Naive B cell (primary cell): ENCODE data around the gene AGPAT2. TPM values are rescaled to one million over a fixed set of nuclear protein-coding genes. Genes with fewer than 3 reads are reported as not detected.

Source experiments
- ATAC-seq, 2 donors: fragments of 150-1000 bp; cut with Tn5 transposase; 2 replicates each; pipeline ENCODE4 v1.10.0; 2021; ENCODE audit warnings: low read depth in 2 of 2, mild to moderate bottlenecking in 2 of 2, moderate library complexity in 2 of 2
- DNase-seq: peaks from one replicate; pipeline ENCODE4 v3.0.0; 2022
- H3K27ac Mint-ChIP-seq, 6 donors: one replicate each; pipeline ENCODE4 v1.8.0; 2020 to 2022; ENCODE audit warnings: mild to moderate bottlenecking in 6 of 6, mixed read lengths in 6 of 6, moderate library complexity in 5 of 6, inconsistent platforms in 2 of 6
- H3K27me3 Mint-ChIP-seq, 3 donors: one replicate each; pipeline ENCODE4 v1.8.0; 2021 to 2022; ENCODE audit warnings: mixed read lengths in 3 of 3, mild to moderate bottlenecking in 1 of 3
- H3K36me3 Mint-ChIP-seq, 2 donors: one replicate each; pipeline ENCODE4 v1.8.0; 2020 to 2022; ENCODE audit warnings: mixed read lengths in 2 of 2, inconsistent platforms in 1 of 2, mild to moderate bottlenecking in 1 of 2
- H3K4me1 Mint-ChIP-seq, 3 donors: one replicate each; pipeline ENCODE4 v1.8.0; 2020 to 2022; ENCODE audit warnings: mixed read lengths in 3 of 3, inconsistent platforms in 1 of 3, mild to moderate bottlenecking in 1 of 3, moderate library complexity in 1 of 3
- H3K4me3 Mint-ChIP-seq, 8 donors: one replicate each; pipeline ENCODE4 v1.8.0; 2020 to 2022; ENCODE audit warnings: mild to moderate bottlenecking in 8 of 8, mixed read lengths in 8 of 8, moderate library complexity in 8 of 8, inconsistent platforms in 2 of 8
- H3K9me3 Mint-ChIP-seq, 7 donors: one replicate each; pipeline ENCODE4 v1.8.0; 2020 to 2022; ENCODE audit warnings: mixed read lengths in 7 of 7, mild to moderate bottlenecking in 5 of 7, inconsistent platforms in 2 of 7, moderate library complexity in 1 of 7
- polyA plus RNA-seq, 6 donors: library from polyadenylated mRNA; unstranded; fragments of 300-500 nt; fragmentation: Illumina TruSeq; gene quantifications; one replicate each; pipeline ENCODE4 v1.2.3, GENCODE V29; 2021; ENCODE audit warnings: low read depth in 6 of 6

Gene AGPAT2
- polyA plus RNA-seq, 6 donors from 2014 or later, result 36.1 to 59.9 (median 48.0) TPM

- no peaks in the 10 kb centered on the region for H3K36me3 Mint-ChIP-seq
- no peak overlapping the region for H3K27ac Mint-ChIP-seq
- peaks cover 0 to 2% (median 0%) of the 10 kb centered on the region in 7 donors for H3K9me3 Mint-ChIP-seq
- H3K27me3 Mint-ChIP-seq, result peaks cover 13 to 81% (median 39%) of the 10 kb centered on the region in 3 donors
- ATAC-seq, result no peak
- no peak overlapping the region for H3K4me3 Mint-ChIP-seq
- DNase-seq, result no peak
- H3K4me1 Mint-ChIP-seq, result peaks cover 15 to 33% (median 20%) of the 10 kb centered on the region in 3 donors
Measured at GRCh38 chr9:136661641-136662325, 25.5 kb downstream of the AGPAT2 start.

- peaks cover 19 to 84% (median 47%) of the 10 kb centered on the region in 3 donors for H3K27me3 Mint-ChIP-seq
- H3K4me1 Mint-ChIP-seq, result peaks cover 18 to 40% (median 28%) of the 10 kb centered on the region in 3 donors
- H3K4me3 Mint-ChIP-seq, result no peak overlapping the region
- no peak for ATAC-seq
- H3K9me3 Mint-ChIP-seq, result peaks cover 0 to 2% (median 0%) of the 10 kb centered on the region in 7 donors
- no peak overlapping the region for H3K27ac Mint-ChIP-seq
- no peak for DNase-seq
- H3K36me3 Mint-ChIP-seq, result no peaks in the 10 kb centered on the region
Measured at GRCh38 chr9:136660971-136661550, 26.2 kb downstream of the AGPAT2 start.

- Mint-ChIP-seq H3K27me3 (peaks cover 22 to 90% (median 54%) of the 10 kb centered on the region in 3 donors), H3K4me1 (peaks cover 27 to 47% (median 33%) of the 10 kb centered on the region in 3 donors), H3K9me3 (peaks cover 0 to 2% (median 0%) of the 10 kb centered on the region in 7 donors), H3K36me3 (no peaks in the 10 kb centered on the region), H3K27ac (peak overlapping the region in 1 of 6 donors; percentile 88), H3K4me3 (no peak overlapping the region)
- ATAC-seq (no peak), DNase-seq (no peak)
Measured at GRCh38 chr9:136659861-136660784, 27.1 kb downstream of the AGPAT2 start.

DNA sequence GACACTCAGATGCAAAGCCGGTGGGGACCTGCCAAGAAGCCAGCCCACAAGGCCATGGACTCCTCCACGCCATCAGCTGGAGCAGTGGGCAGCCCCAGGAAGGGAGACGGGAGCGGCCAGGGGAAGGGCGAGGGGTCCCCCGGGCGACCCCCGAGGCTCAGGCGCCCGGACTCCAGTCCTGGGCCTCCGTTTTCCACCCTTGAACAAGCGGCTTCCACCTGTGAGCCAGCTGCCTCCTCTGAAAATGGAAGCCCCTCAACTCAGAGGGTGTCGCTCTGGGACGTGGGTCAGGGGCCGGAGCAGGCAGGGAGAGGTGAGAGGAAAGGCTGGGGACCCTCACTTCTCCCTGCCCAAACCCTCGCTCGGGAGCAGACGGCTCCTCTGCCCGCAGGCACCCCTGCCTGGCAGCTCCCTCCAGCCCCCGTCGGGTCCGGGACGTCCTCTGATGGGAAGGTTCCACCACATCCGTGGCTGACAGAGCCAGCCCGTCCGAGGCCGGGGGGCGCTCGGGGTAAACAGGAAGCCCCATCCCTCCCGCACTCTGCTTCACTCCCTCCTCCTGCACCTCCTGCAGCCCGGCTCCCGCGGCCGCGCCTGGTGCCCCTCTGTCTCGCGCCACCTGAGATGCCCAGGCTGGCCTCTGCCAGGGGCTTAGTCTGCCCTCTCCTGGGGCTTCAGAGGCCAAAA lies 28.3 kb downstream of the AGPAT2 start:
- H3K27ac Mint-ChIP-seq, result no peak overlapping the region

DNA sequence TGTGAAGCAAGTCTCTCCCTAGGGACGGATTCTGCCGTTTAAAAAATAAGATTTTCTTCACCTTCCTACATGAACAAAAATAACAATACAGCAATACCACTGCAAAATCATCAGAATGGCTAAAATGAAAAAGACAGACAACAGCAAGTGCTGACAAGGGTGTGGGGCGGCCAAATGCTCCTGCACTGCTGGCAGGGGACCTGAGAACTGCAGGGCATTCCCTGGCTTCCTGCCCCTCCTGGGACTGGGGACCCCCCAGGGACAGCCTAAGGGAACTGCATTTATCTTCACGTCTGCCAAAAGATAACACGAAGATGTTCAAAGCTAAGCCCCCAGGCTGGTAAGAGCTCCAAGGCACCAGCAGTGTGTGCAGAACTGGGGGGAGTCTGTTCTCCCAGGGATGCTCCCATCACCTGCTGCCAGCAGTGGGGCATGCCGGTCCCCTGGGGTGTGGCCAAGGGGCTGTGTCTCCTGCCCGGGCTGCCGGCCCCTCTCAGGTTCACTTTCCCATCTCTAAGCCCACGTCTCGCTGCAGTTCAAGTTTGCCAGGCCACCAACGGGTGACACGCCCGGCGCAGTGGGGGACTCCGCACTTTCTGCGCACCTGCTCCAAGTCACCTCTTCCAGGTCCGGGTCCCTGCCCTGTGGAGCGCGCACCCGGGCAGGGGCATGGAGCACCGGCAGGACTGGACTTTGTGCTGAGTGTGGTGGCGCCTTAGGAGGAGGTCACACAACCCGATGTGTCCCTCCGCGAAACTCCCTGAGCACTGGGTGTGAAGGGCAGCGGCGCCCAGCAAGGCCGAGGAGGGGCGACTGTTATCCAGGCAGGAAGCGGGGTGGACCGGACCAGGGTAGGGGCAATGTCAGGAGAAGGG lies 29.0 kb downstream of the AGPAT2 start:
- H3K36me3 Mint-ChIP-seq, result no peaks in the 10 kb centered on the region
- H3K27ac Mint-ChIP-seq, result peak overlapping the region in 1 of 6 donors; percentile 92
- ATAC-seq, result peak in 1 of 2 donors; percentile 18
- DNase-seq, result no peak
- peaks cover 24 to 83% (median 55%) of the 10 kb centered on the region in 3 donors for H3K27me3 Mint-ChIP-seq
- peak overlapping the region in 6 of 8 donors; percentile 37 to 77 (median 65) for H3K4me3 Mint-ChIP-seq
- peaks cover 23 to 43% (median 28%) of the 10 kb centered on the region in 3 donors for H3K4me1 Mint-ChIP-seq
- peaks cover 0 to 2% (median 0%) of the 10 kb centered on the region in 7 donors for H3K9me3 Mint-ChIP-seq

More for the DNA sequence above, 28.3 kb downstream of the AGPAT2 start:
- Mint-ChIP-seq H3K9me3 (peaks cover 0 to 2% (median 0%) of the 10 kb centered on the region in 7 donors), H3K27me3 (peaks cover 22 to 84% (median 54%) of the 10 kb centered on the region in 3 donors), H3K4me3 (peak overlapping the region in 2 of 8 donors; percentile 30 to 65), H3K4me1 (peaks cover 23 to 46% (median 28%) of the 10 kb centered on the region in 3 donors), H3K36me3 (no peaks in the 10 kb centered on the region)
- ATAC-seq (peak in 1 of 2 donors; percentile 15), DNase-seq (no peak)

GRCh38 chr9:136656795-136657611 lies 30.3 kb downstream of the AGPAT2 start:
- peaks cover 0 to 2% (median 0%) of the 10 kb centered on the region in 7 donors for H3K9me3 Mint-ChIP-seq
- DNase-seq (no peak), ATAC-seq (peak; percentile 29)
- peaks cover 23 to 41% (median 28%) of the 10 kb centered on the region in 3 donors for H3K4me1 Mint-ChIP-seq
- H3K4me3 Mint-ChIP-seq, result peak overlapping the region in 3 of 8 donors; percentile 29 to 54 (median 46)
- peaks cover 29 to 86% (median 61%) of the 10 kb centered on the region in 3 donors for H3K27me3 Mint-ChIP-seq
- H3K36me3 Mint-ChIP-seq, result no peaks in the 10 kb centered on the region
- H3K27ac Mint-ChIP-seq, result no peak overlapping the region

GRCh38 chr9:136656183-136656738 lies 31.0 kb downstream of the AGPAT2 start:
- Mint-ChIP-seq H3K4me3 (peak overlapping the region in 4 of 8 donors; percentile 46 to 72 (median 61)), H3K36me3 (no peaks in the 10 kb centered on the region), H3K27ac (peak overlapping the region in 1 of 6 donors; percentile 51), H3K27me3 (peaks cover 29 to 82% (median 61%) of the 10 kb centered on the region in 3 donors), H3K9me3 (peaks cover 0 to 2% (median 0%) of the 10 kb centered on the region in 7 donors), H3K4me1 (peaks cover 23 to 41% (median 28%) of the 10 kb centered on the region in 3 donors)
- ATAC-seq (no peak), DNase-seq (no peak)

DNA sequence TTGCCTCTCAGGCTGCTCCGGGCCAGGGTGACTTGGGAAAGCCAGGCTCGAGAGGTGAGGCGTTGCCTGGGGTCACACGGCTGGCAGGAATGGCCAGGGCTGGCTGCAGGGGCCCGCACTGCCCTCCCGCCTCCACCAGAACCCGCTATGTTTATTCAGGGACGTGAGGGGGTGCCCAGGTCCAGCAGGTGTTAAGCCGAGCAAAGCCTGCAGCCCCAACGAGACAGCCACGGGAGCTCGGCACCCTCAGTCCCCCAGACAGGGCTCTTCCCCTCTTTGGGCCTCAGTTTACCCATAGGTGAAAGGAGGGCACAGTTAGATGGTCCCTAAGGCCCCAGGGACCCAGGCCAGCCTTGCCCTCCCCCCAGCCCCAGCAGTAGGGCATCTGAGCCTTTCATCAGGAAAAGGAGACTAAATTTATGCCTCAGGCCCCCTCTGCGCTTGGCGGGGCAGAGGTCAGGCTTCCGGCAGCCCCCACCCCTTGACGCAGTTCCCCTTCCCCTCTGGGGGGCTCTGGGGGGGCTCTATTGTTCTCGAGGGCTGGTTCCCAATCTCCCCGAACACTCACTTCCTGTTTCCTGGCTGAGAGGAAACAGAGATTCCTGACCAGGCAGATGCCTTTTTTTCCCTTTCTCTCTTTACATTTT lies 31.6 kb downstream of the AGPAT2 start:
- no peaks in the 10 kb centered on the region for H3K36me3 Mint-ChIP-seq
- ATAC-seq (no peak), DNase-seq (no peak)
- peaks cover 0 to 2% (median 0%) of the 10 kb centered on the region in 7 donors for H3K9me3 Mint-ChIP-seq
- peak overlapping the region in 4 of 8 donors; percentile 46 to 72 (median 61) for H3K4me3 Mint-ChIP-seq
- peaks cover 32 to 76% (median 59%) of the 10 kb centered on the region in 3 donors for H3K27me3 Mint-ChIP-seq
- peak overlapping the region in 1 of 6 donors; percentile 15 for H3K27ac Mint-ChIP-seq
- H3K4me1 Mint-ChIP-seq, result peaks cover 28 to 45% (median 33%) of the 10 kb centered on the region in 3 donors

- H3K27me3 Mint-ChIP-seq, result peaks cover 34 to 69% (median 52%) of the 10 kb centered on the region in 3 donors
- no peak overlapping the region for H3K27ac Mint-ChIP-seq
- peak overlapping the region in 2 of 8 donors; percentile 37 to 53 for H3K4me3 Mint-ChIP-seq
- ATAC-seq, result no peak
- H3K9me3 Mint-ChIP-seq, result peaks cover 0 to 2% (median 0%) of the 10 kb centered on the region in 7 donors
- H3K36me3 Mint-ChIP-seq, result no peaks in the 10 kb centered on the region
- H3K4me1 Mint-ChIP-seq, result peaks cover 34 to 50% (median 35%) of the 10 kb centered on the region in 3 donors
- no peak for DNase-seq
Measured at GRCh38 chr9:136654820-136655535, 32.3 kb downstream of the AGPAT2 start.
